Measurements from ENCODE around the gene SELENOT.

Gene SELENOT

GRCh38 chr3:150663461-150663860 lies 60.3 kb downstream of the SELENOT start:
- no peak for DNase-seq

- no peak for DNase-seq
Measured at GRCh38 chr3:150666167-150666566, 63.0 kb downstream of the SELENOT start.

- DNase-seq: no peak
Measured at GRCh38 chr3:150673966-150674365, 70.8 kb downstream of the SELENOT start.

GRCh38 chr3:150675587-150675986 lies 72.5 kb downstream of the SELENOT start:
- no peak for DNase-seq
